GM23248 (cell line): ENCODE measurements around the gene CRP.

ENCODE experiments used
- EZH2 ChIP-seq: fragments of 200-600 bp; sonication (generic); IDR thresholded peaks from 2 replicates; pipeline ENCODE4 v1.6.1; 2018; ENCODE audit warnings: antibody characterized with exemption, mild to moderate bottlenecking; ENCODE audit not compliant: insufficient read depth, poor library complexity, severe bottlenecking
- EZH2phosphoT487 ChIP-seq: fragments of 200-600 bp; sonication (generic); IDR thresholded peaks from 2 replicates; pipeline ENCODE4 v1.6.1; 2018; ENCODE audit warnings: antibody characterized with exemption, moderate library complexity, mild to moderate bottlenecking, low read depth; ENCODE audit not compliant: insufficient read depth

- no peak for TF ChIP-seq EZH2phosphoT487
- no peak for TF ChIP-seq EZH2
Observed at GRCh38 chr1:159756397-159756796, 42.0 kb upstream of the CRP start.
